Breast epithelium (tissue), 4 donors: ENCODE results near the gene TP53I11. TPM values are rescaled to one million over a fixed set of nuclear protein-coding genes. Genes with fewer than 3 reads are reported as not detected.
A peak's percentile ranks its signal among the peaks of the same experiment; 100 is the strongest.

ENCODE experiments used
- DNase-seq, 2 donors: peaks; one replicate each; pipeline ENCODE4 v3.0.0-alpha.2; 2019; ENCODE audit warnings: low spot score in 2 of 2
- H3K27ac ChIP-seq, 2 donors: fragments of 200-600 bp; sonication (generic) in 1 of 2; one replicate each; pipeline ENCODE4 v1.5.1; 2016 to 2019; ENCODE audit warnings: mild to moderate bottlenecking in 1 of 2
- H3K27me3 ChIP-seq, 2 donors: fragments of 200-600 bp; sonication (generic) in 1 of 2; one replicate each; pipeline versions ENCODE4 v1.5.1 to v1.6.0; 2017 to 2019; ENCODE audit warnings: control low read depth in 1 of 2, mild to moderate bottlenecking in 1 of 2
- H3K36me3 ChIP-seq: fragments of 200-600 bp; one replicate; pipeline ENCODE4 v1.5.1; 2019
- H3K4me1 ChIP-seq, 2 donors: fragments of 200-600 bp; sonication (generic); one replicate each; pipeline ENCODE4 v1.5.1; 2016 to 2019; ENCODE audit warnings: control low read depth in 1 of 2
- H3K4me3 ChIP-seq, 3 donors: fragments of 200-600 bp; sonication (generic); 1 replicate in 2 of 3; 2 replicates in 1 of 3; pipeline ENCODE4 v1.5.1; 2016 to 2019; ENCODE audit warnings: mild to moderate bottlenecking in 3 of 3, moderate library complexity in 2 of 3
- H3K9me3 ChIP-seq, 2 donors: fragments of 200-600 bp; sonication (generic) in 1 of 2; one replicate each; pipeline ENCODE4 v1.5.1; 2016 to 2019; ENCODE audit warnings: control low read depth in 1 of 2
- CTCF ChIP-seq, 3 donors: fragments of 450-650 bp; IDR thresholded peaks; one replicate each; pipeline ENCODE4 v1.5.1; 2016 to 2017; ENCODE audit warnings: antibody characterized with exemption in 3 of 3, mild to moderate bottlenecking in 3 of 3, moderate library complexity in 3 of 3
- POLR2A ChIP-seq: fragments of 450-650 bp; IDR thresholded peaks from one replicate; pipeline ENCODE4 v1.6.1; 2016; ENCODE audit warnings: antibody characterized with exemption, mild to moderate bottlenecking, moderate library complexity
- POLR2AphosphoS5 ChIP-seq, 3 donors: sonication (generic); formaldehyde crosslinking; IDR thresholded peaks; one replicate each; pipeline ENCODE4 v1.6.1; 2017; ENCODE audit warnings: antibody characterized with exemption in 3 of 3
- intact Hi-C: fragments of 100-400 bp; cut with DNase I; formaldehyde crosslinking; loops from one replicate; pipeline ENCODE4 v1.15.1; 2023; ENCODE audit warnings: low total_unique reads
- total RNA-seq, 3 donors: library from RNA; depleted of rRNA; stranded (reverse); fragments of >200 nt; gene quantifications; one replicate each; pipeline ENCODE4 v1.1.0, GENCODE V29; 2016

Gene TP53I11
- total RNA-seq, 3 donors from 2014 or later = 30.7 to 91.1 (median 75.7) TPM

GRCh38 chr11:44928816-44929215 lies 21.9 kb downstream of the TP53I11 start:
- Histone ChIP-seq H3K9me3 (no peaks in the 10 kb centered on the region), H3K27ac (no peak overlapping the region), H3K27me3 (no peaks in the 10 kb centered on the region), H3K4me3 (no peak overlapping the region), H3K36me3 (no peaks in the 10 kb centered on the region), H3K4me1 (no peaks in the 10 kb centered on the region)
- no peak for TF ChIP-seq POLR2A
- no peak for TF ChIP-seq CTCF (IDR thresholded peaks at IDR 0.05)
- TF ChIP-seq POLR2AphosphoS5 (IDR thresholded peaks at IDR 0.05) = no peak
- intact Hi-C loops = no loop called here
- DNase-seq = no peak

GRCh38 chr11:44928144-44928543 lies 22.5 kb downstream of the TP53I11 start:
- Histone ChIP-seq H3K9me3 (no peaks in the 10 kb centered on the region), H3K4me3 (no peak overlapping the region), H3K36me3 (no peaks in the 10 kb centered on the region), H3K4me1 (no peaks in the 10 kb centered on the region), H3K27me3 (no peaks in the 10 kb centered on the region), H3K27ac (no peak overlapping the region)
- intact Hi-C loops = no loop called here
- no peak for TF ChIP-seq POLR2A
- no peak for TF ChIP-seq POLR2AphosphoS5 (IDR thresholded peaks at IDR 0.05)
- no peak for TF ChIP-seq CTCF (IDR thresholded peaks at IDR 0.05)
- DNase-seq = no peak

GRCh38 chr11:44927174-44927661 lies 23.5 kb downstream of the TP53I11 start:
- intact Hi-C loops = no loop called here
- no peak overlapping the region for H3K4me3 ChIP-seq
- H3K9me3 ChIP-seq = no peaks in the 10 kb centered on the region
- H3K27ac ChIP-seq = no peak overlapping the region
- DNase-seq = peak; percentile 35 to 71
- TF ChIP-seq POLR2A = no peak
- peak; percentile 39 to 79 (median 73) for TF ChIP-seq CTCF (IDR thresholded peaks at IDR 0.05)
- no peaks in the 10 kb centered on the region for H3K4me1 ChIP-seq
- no peaks in the 10 kb centered on the region for H3K36me3 ChIP-seq
- H3K27me3 ChIP-seq = no peaks in the 10 kb centered on the region

- no peaks in the 10 kb centered on the region for H3K4me1 ChIP-seq
- no peak overlapping the region for H3K4me3 ChIP-seq
- DNase-seq = no peak
- no peaks in the 10 kb centered on the region for H3K36me3 ChIP-seq
- H3K27me3 ChIP-seq = no peaks in the 10 kb centered on the region
- no peak for TF ChIP-seq POLR2AphosphoS5 (IDR thresholded peaks at IDR 0.05)
- TF ChIP-seq POLR2A = no peak
- no peak for TF ChIP-seq CTCF (IDR thresholded peaks at IDR 0.05)
- H3K9me3 ChIP-seq = no peaks in the 10 kb centered on the region
- H3K27ac ChIP-seq = no peak overlapping the region
- intact Hi-C loops = no loop called here
These were observed 24.6 kb downstream of the TP53I11 start for GRCh38 chr11:44926036-44926435.

- Histone ChIP-seq H3K4me3 (no peak overlapping the region), H3K27ac (no peak overlapping the region), H3K4me1 (no peaks in the 10 kb centered on the region), H3K9me3 (no peaks in the 10 kb centered on the region), H3K27me3 (no peaks in the 10 kb centered on the region), H3K36me3 (no peaks in the 10 kb centered on the region)
- DNase-seq = no peak
- intact Hi-C loops = no loop called here
- TF ChIP-seq POLR2AphosphoS5 (IDR thresholded peaks at IDR 0.05) (no peak), POLR2A (no peak), CTCF (IDR thresholded peaks at IDR 0.05) (no peak)
These were observed 26.9 kb downstream of the TP53I11 start for GRCh38 chr11:44923806-44924205.
